Glutamatergic neuron (in vitro differentiated cells): ENCODE data around the gene PI4K2A. TPM values are rescaled to one million over a fixed set of nuclear protein-coding genes. Genes with fewer than 3 reads are reported as not detected.

Experiments used
- DNase-seq: peaks from one replicate; pipeline ENCODE4 v3.0.0; 2022
- H3K27ac Mint-ChIP-seq: one replicate; pipeline ENCODE4 v1.8.0; 2020; ENCODE audit warnings: mild to moderate bottlenecking, mixed read lengths, inconsistent platforms; ENCODE audit not compliant: unreplicated experiment
- H3K27me3 Mint-ChIP-seq: one replicate; pipeline ENCODE4 v1.8.0; 2020; ENCODE audit warnings: mild to moderate bottlenecking, moderate library complexity, mixed read lengths, inconsistent platforms; ENCODE audit not compliant: unreplicated experiment
- H3K36me3 Mint-ChIP-seq: one replicate; pipeline ENCODE4 v1.8.0; 2020; ENCODE audit warnings: mild to moderate bottlenecking, mixed read lengths, inconsistent platforms; ENCODE audit not compliant: unreplicated experiment
- H3K4me1 Mint-ChIP-seq: one replicate; pipeline ENCODE4 v1.8.0; 2020; ENCODE audit warnings: mild to moderate bottlenecking, low read depth, mixed read lengths, inconsistent platforms; ENCODE audit not compliant: unreplicated experiment
- H3K4me3 Mint-ChIP-seq: one replicate; pipeline ENCODE4 v1.8.0; 2020; ENCODE audit warnings: mild to moderate bottlenecking, mixed read lengths, inconsistent platforms; ENCODE audit not compliant: unreplicated experiment
- H3K9me3 Mint-ChIP-seq: one replicate; pipeline ENCODE4 v1.8.0; 2020; ENCODE audit warnings: mild to moderate bottlenecking, moderate library complexity, mixed read lengths, inconsistent platforms; ENCODE audit not compliant: unreplicated experiment
- CTCF ChIP-seq: fragments of 200-600 bp; sonication (generic); IDR thresholded peaks from one replicate; pipeline ENCODE4 v1.5.0; 2021; ENCODE audit not compliant: partially characterized antibody, unreplicated experiment
- total RNA-seq: library from RNA; stranded (reverse); fragmentation: NEBNext Ultra II Directional; extraction: Animal tissue kit (Norgen Biotek cat#: 25700); gene quantifications from one replicate; pipeline ENCODE4 v1.2.1, GENCODE V29; 2021; ENCODE audit not compliant: unreplicated experiment

The PI4K2A gene
- total RNA-seq, 1 donor from 2014 or later, result 17.9 TPM

GRCh38 chr10:97597778-97598177 is 42.7 kb upstream of the PI4K2A start:
- no peak for DNase-seq
- no peaks in the 10 kb centered on the region for H3K4me1 Mint-ChIP-seq
- no peaks in the 10 kb centered on the region for H3K27me3 Mint-ChIP-seq
- H3K27ac Mint-ChIP-seq, result no peak overlapping the region
- H3K36me3 Mint-ChIP-seq, result no peaks in the 10 kb centered on the region
- H3K9me3 Mint-ChIP-seq, result no peaks in the 10 kb centered on the region
- no peak for TF ChIP-seq CTCF
- no peak overlapping the region for H3K4me3 Mint-ChIP-seq

- no peak for TF ChIP-seq CTCF
- Mint-ChIP-seq H3K4me1 (no peaks in the 10 kb centered on the region), H3K27me3 (no peaks in the 10 kb centered on the region), H3K9me3 (no peaks in the 10 kb centered on the region), H3K36me3 (no peaks in the 10 kb centered on the region), H3K27ac (no peak overlapping the region), H3K4me3 (no peak overlapping the region)
- no peak for DNase-seq
Observed at GRCh38 chr10:97598407-97599271, 41.8 kb upstream of the PI4K2A start.

- TF ChIP-seq CTCF, result no peak
- no peaks in the 10 kb centered on the region for H3K9me3 Mint-ChIP-seq
- H3K27me3 Mint-ChIP-seq, result no peaks in the 10 kb centered on the region
- no peaks in the 10 kb centered on the region for H3K36me3 Mint-ChIP-seq
- H3K4me3 Mint-ChIP-seq, result no peak overlapping the region
- no peaks in the 10 kb centered on the region for H3K4me1 Mint-ChIP-seq
- H3K27ac Mint-ChIP-seq, result no peak overlapping the region
- DNase-seq, result no peak
Observed at GRCh38 chr10:97599272-97599619, 41.2 kb upstream of the PI4K2A start.

GRCh38 chr10:97600616-97601015 is 39.9 kb upstream of the PI4K2A start:
- no peak overlapping the region for H3K4me3 Mint-ChIP-seq
- TF ChIP-seq CTCF, result no peak
- H3K27me3 Mint-ChIP-seq, result no peaks in the 10 kb centered on the region
- no peaks in the 10 kb centered on the region for H3K36me3 Mint-ChIP-seq
- H3K4me1 Mint-ChIP-seq, result no peaks in the 10 kb centered on the region
- no peak for DNase-seq
- H3K9me3 Mint-ChIP-seq, result no peaks in the 10 kb centered on the region
- no peak overlapping the region for H3K27ac Mint-ChIP-seq
